Subcutaneous abdominal adipose tissue (tissue), 5 donors: ENCODE results near the gene ENGASE.

Source experiments
- H3K27ac ChIP-seq: one replicate; pipeline ENCODE4 v1.7.0; 2013; ENCODE audit warnings: low read depth, mild to moderate bottlenecking, inconsistent platforms, low read length, moderate library complexity
- H3K27me3 ChIP-seq, 5 donors: one replicate each; pipeline ENCODE4 v1.7.0; 2013; ENCODE audit warnings: low read length in 5 of 5, inconsistent platforms in 1 of 5; ENCODE audit not compliant: control insufficient read depth in 5 of 5, insufficient read depth in 4 of 5
- H3K36me3 ChIP-seq, 5 donors: one replicate each; pipeline ENCODE4 v1.7.0; 2013; ENCODE audit warnings: low read length in 5 of 5; ENCODE audit not compliant: control insufficient read depth in 5 of 5, insufficient read depth in 5 of 5
- H3K4me1 ChIP-seq, 5 donors: one replicate each; pipeline ENCODE4 v1.7.0; 2013; ENCODE audit warnings: low read length in 5 of 5, mild to moderate bottlenecking in 3 of 5, moderate library complexity in 1 of 5; ENCODE audit not compliant: control insufficient read depth in 5 of 5, insufficient read depth in 5 of 5
- H3K4me3 ChIP-seq, 5 donors: one replicate each; pipeline ENCODE4 v1.7.0; 2013; ENCODE audit warnings: low read length in 5 of 5, low read depth in 1 of 5
- H3K9ac ChIP-seq, 5 donors: one replicate each; pipeline ENCODE4 v1.7.0; 2013; ENCODE audit warnings: low read length in 5 of 5, mild to moderate bottlenecking in 4 of 5, moderate library complexity in 3 of 5
- H3K9me3 ChIP-seq, 5 donors: one replicate each; pipeline ENCODE4 v1.7.0; 2013; ENCODE audit warnings: low read length in 5 of 5; ENCODE audit not compliant: control insufficient read depth in 5 of 5
- donor health status: healthy.
- donor health status: healthy.
- donor health status: healthy.
- donor health status: healthy.
- donor health status: healthy.

Gene ENGASE

GRCh38 chr17:79091226-79091670, 16.6 kb downstream of the ENGASE start:
- peaks cover 0 to 13% (median 7%) of the 10 kb centered on the region in 5 donors for H3K36me3 ChIP-seq
- H3K9me3 ChIP-seq: no peaks in the 10 kb centered on the region
- no peak overlapping the region for H3K9ac ChIP-seq
- peaks cover 30 to 52% (median 43%) of the 10 kb centered on the region in 5 donors for H3K27me3 ChIP-seq
- no peak overlapping the region for H3K27ac ChIP-seq
- peaks cover 0 to 14% (median 13%) of the 10 kb centered on the region in 5 donors for H3K4me1 ChIP-seq
- no peak overlapping the region for H3K4me3 ChIP-seq

DNA sequence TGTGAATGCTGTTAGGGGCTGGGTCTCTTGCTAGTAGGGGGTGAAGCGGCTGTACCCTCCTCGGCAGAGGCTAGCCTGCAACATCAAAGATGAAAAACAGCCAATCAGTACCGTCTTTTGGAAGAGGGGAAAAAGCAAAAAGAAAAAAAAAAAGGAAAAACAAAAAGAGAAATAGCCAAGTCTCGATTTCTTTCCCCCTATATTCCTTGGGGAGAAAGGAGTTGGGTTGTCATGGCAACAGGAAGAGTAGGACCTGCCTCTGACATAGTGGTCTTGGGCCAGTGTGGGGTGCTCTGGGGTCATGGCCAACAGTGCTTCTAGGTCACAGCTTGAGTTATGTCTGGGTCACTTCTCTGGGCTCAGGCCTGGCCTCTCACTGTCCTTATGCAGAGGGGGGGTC, 17.9 kb downstream of the ENGASE start:
- H3K4me1 ChIP-seq: peaks cover under 1 to 13% (median 10%) of the 10 kb centered on the region in 5 donors
- H3K9ac ChIP-seq: no peak overlapping the region
- H3K9me3 ChIP-seq: no peaks in the 10 kb centered on the region
- no peak overlapping the region for H3K27ac ChIP-seq
- peaks cover 36 to 60% (median 50%) of the 10 kb centered on the region in 5 donors for H3K27me3 ChIP-seq
- H3K4me3 ChIP-seq: no peak overlapping the region
- no peaks in the 10 kb centered on the region for H3K36me3 ChIP-seq

DNA sequence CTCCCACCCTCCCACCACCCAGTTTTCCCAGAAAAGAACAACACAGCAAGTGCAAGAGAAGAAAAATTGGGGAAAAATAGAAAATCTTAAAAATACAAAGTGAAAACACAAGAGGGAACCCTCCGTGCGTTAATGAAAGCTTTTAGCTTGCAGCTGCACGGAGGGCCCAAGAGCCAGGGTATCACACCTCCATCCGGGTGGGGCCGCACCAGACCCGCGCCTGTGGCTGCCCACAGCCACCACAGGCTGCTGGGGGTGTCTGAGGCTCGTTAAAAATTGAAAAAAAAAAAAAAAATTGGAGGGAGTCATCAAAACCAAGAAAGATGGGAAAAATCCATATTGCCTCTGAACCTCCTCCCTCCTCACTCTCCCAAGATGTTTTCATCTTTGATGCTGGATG, 18.6 kb downstream of the ENGASE start:
- Histone ChIP-seq H3K4me1 (peaks cover 3 to 13% (median 10%) of the 10 kb centered on the region in 5 donors), H3K27me3 (peaks cover 43 to 67% (median 58%) of the 10 kb centered on the region in 5 donors), H3K9ac (no peak overlapping the region), H3K27ac (no peak overlapping the region), H3K9me3 (no peaks in the 10 kb centered on the region), H3K36me3 (no peaks in the 10 kb centered on the region), H3K4me3 (no peak overlapping the region)

DNA sequence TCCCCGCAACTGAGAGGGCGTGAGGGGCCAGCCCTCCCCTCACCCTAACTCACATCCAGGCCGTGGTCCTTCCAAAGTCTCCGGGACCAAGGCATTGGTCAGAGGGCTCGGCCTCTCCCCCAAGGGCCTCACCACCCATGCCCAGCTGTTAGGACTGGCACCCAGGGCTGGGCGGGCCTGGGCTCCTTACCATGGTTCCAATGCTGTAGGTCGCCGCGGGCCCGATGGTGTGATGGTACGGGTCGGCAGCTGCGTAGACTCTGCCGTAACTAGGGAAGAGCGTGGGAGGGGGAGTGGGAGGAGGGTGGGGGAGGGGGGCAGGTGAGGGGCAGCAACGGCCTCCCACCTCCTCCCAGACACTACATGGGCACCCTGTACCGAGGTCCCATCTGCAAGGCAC, 19.6 kb downstream of the ENGASE start:
- Histone ChIP-seq H3K27ac (no peak overlapping the region), H3K9me3 (no peaks in the 10 kb centered on the region), H3K9ac (no peak overlapping the region), H3K4me3 (no peak overlapping the region), H3K27me3 (peaks cover 52 to 77% (median 64%) of the 10 kb centered on the region in 5 donors), H3K4me1 (peaks cover 3 to 13% (median 10%) of the 10 kb centered on the region in 5 donors), H3K36me3 (no peaks in the 10 kb centered on the region)

DNA sequence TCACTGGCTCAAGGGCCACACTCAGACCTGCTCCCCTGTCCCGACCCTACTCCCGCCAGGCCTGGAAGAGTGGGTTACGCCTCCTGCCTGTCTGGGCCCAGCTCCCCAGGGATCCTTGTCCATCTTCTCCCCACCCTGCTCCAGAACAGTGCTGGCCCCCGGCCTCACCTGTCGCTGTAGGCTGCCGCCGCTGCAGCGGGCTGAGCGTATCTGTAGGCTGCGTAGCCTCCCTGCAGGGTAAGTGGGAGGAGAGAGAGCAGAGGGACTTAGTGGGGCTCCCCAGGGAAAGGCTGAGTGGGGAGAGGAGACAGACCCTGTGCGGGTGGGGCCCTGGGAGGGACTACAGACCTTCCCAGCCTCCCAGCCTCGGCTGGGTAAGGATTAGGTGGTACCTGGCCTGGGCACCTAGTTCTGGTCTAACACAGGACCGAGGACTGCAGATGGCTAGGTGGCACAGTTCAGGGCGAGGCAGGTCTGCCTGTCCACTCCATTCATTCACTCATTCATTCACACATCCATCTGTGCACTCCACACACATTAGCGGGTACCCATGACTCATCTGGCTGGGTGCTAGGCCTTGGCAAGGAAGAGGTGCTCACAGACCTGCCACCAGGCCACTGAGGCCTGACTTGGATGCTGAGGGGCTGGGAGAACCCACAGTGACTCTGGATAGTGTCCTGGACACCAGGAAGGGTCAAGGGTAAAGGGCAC, 20.9 kb downstream of the ENGASE start:
- Histone ChIP-seq H3K4me1 (peaks cover 2 to 4% (median 3%) of the 10 kb centered on the region in 5 donors), H3K4me3 (no peak overlapping the region), H3K9me3 (no peaks in the 10 kb centered on the region), H3K36me3 (no peaks in the 10 kb centered on the region), H3K27ac (no peak overlapping the region), H3K9ac (no peak overlapping the region), H3K27me3 (peaks cover 58 to 89% (median 76%) of the 10 kb centered on the region in 5 donors)

DNA sequence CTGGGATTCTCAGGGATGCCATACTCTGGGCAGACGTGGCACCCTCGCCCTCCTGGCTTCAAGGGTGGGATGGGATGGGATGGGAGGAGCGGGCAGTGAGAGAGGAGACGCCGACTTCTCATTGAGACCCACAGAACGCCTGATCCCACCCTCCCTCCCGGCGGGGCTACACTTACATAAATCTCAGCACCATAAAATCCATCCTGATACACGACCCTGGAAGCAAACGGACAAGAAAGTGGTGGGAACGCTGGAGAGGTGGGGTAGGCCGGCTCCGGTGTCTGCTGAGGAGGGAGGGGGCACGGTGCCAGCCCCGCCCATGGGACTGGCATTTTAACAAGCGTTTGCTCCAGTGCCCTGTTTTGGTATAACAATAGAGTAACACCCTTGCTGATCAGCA, 21.9 kb downstream of the ENGASE start:
- no peak overlapping the region for H3K4me3 ChIP-seq
- no peak overlapping the region for H3K27ac ChIP-seq
- H3K4me1 ChIP-seq: peaks cover 0 to 3% (median 0%) of the 10 kb centered on the region in 5 donors
- H3K36me3 ChIP-seq: no peaks in the 10 kb centered on the region
- no peak overlapping the region for H3K9ac ChIP-seq
- H3K27me3 ChIP-seq: peaks cover 63 to 92% (median 80%) of the 10 kb centered on the region in 5 donors
- no peaks in the 10 kb centered on the region for H3K9me3 ChIP-seq

DNA sequence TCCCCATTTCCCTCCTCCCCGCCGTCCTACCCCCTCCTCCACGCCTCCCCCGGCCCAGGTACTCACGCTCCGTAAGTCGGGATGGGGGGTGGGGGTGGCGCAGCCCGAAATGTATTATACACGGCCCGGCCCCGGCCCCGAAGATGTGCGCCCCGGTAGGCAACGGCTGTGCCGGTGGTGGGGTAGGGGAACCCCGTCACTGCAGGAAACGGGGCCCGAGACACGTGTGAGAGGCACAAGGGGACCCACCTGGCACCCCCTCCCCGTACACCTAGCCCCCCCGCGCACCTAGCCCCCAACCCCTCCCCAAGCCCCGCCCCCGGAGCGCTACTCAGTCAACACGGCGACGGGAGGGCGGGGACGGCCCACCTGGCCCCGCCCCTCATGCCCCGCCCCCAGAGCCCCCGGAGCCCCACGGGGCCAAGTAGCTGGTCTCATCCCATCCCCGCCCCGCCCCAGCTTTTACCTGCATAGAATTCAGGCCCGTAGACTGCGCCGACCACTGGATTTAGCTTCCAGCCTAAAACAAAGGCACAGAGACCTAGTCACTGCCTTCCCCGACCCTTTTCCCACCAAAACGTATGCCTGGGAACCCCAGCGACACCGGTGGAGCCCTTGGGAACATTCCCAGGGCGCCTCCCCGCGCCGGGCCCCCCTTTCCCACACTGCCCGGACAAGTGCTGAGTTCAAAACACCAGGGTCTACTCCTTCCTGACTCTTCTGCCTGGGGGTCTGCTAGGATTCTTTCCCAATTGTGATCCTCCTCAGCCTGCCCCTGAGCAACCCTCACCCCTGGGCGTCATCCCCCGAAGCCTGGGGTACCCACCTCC, 22.8 kb downstream of the ENGASE start:
- Histone ChIP-seq H3K9ac (no peak overlapping the region), H3K27ac (no peak overlapping the region), H3K36me3 (no peaks in the 10 kb centered on the region), H3K4me3 (no peak overlapping the region), H3K4me1 (peaks cover 0 to 3% (median 0%) of the 10 kb centered on the region in 5 donors), H3K27me3 (peaks cover 68 to 92% (median 81%) of the 10 kb centered on the region in 5 donors), H3K9me3 (no peaks in the 10 kb centered on the region)

DNA sequence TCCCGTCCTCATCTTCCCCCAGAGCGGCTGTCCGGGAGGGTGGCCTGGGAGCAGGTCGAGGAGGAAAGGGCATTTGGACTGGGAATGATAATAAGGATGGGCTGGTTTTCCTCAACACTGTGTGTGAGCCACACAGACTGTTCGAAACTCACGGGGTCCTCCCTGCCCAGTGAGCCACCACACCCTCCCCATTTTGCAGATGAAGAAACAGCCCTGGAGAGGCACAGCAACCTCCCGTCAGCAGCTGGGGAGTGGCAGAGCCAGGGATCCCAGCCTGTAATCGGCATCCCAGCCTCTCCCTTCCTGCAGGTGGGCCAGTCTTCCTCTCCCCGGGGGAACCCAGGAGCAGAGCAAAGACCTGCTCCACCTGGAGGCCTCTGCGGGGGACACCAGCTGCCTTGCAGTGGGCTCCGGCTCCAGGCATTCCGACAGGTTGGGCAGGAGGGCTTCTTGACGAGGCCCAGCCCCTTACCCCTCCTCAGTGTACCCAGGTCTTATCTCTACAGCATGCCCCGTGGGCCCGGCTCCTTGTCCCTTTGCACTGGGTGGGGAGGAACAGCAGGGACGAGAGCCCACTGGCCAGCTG, 23.8 kb downstream of the ENGASE start:
- no peak overlapping the region for H3K27ac ChIP-seq
- H3K4me3 ChIP-seq: no peak overlapping the region
- peaks cover 0 to 3% (median 0%) of the 10 kb centered on the region in 5 donors for H3K4me1 ChIP-seq
- H3K9me3 ChIP-seq: no peaks in the 10 kb centered on the region
- H3K36me3 ChIP-seq: no peaks in the 10 kb centered on the region
- H3K9ac ChIP-seq: no peak overlapping the region
- peaks cover 62 to 94% (median 79%) of the 10 kb centered on the region in 5 donors for H3K27me3 ChIP-seq

DNA sequence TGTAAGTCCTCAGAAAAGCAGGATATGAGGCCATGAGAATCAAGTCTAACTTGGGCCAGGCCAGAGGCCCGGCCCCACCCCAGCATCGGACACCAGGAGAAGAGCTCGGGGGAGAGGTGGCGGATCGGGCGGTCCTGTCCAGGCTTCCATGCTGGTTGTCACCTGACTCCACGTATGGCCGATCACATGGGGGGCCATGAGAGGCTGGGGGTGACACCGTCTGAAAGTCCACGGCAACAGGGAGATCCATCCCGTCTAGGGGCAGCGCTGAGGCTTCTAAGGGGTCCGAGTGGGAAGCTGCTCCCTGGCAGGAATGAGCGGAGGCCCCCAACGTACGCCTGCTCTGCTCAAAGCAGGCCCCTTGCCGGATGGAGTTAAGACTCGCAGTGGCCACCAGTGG, 25.8 kb downstream of the ENGASE start:
- no peak overlapping the region for H3K9ac ChIP-seq
- peaks cover 0 to 3% (median 0%) of the 10 kb centered on the region in 5 donors for H3K4me1 ChIP-seq
- no peak overlapping the region for H3K4me3 ChIP-seq
- no peaks in the 10 kb centered on the region for H3K9me3 ChIP-seq
- no peak overlapping the region for H3K27ac ChIP-seq
- H3K36me3 ChIP-seq: no peaks in the 10 kb centered on the region
- peaks cover 57 to 86% (median 79%) of the 10 kb centered on the region in 5 donors for H3K27me3 ChIP-seq
